Measurements from ENCODE around the gene FIGLA.

The FIGLA gene

DNA sequence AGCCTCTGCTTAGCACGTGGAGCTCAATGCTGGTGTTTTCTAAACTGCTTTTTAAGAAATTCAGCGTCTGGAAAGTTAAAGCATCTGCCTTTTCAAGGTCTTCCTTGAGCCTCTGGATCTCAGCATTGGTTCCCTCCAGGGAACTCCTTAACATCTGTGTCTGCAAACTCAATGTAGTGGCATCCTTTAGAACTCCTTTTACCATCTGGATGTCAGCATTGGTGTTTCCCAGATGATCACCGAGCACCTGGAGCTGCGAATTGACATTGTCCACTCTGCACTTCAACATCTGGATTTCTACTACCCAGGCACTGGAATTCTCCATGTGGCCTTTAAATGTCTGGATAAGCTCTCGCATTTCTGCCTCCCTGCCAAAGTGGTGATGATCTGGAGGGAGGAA is 26.3 kb upstream of the FIGLA start:
- H3K4me3 ChIP-seq (ENCODE audit: control insufficient read depth, low read depth, low read length) = no peak overlapping the region
- TF ChIP-seq, protein P1, sequence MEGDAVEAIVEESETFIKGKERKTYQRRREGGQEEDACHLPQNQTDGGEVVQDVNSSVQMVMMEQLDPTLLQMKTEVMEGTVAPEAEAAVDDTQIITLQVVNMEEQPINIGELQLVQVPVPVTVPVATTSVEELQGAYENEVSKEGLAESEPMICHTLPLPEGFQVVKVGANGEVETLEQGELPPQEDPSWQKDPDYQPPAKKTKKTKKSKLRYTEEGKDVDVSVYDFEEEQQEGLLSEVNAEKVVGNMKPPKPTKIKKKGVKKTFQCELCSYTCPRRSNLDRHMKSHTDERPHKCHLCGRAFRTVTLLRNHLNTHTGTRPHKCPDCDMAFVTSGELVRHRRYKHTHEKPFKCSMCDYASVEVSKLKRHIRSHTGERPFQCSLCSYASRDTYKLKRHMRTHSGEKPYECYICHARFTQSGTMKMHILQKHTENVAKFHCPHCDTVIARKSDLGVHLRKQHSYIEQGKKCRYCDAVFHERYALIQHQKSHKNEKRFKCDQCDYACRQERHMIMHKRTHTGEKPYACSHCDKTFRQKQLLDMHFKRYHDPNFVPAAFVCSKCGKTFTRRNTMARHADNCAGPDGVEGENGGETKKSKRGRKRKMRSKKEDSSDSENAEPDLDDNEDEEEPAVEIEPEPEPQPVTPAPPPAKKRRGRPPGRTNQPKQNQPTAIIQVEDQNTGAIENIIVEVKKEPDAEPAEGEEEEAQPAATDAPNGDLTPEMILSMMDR (IDR thresholded peaks at IDR 0.05; ENCODE audit: control insufficient read depth, insufficient read depth, low read depth, low read length, missing control alignments) = no peak
- no peak for DNase-seq (ENCODE audit: low read depth)

DNA sequence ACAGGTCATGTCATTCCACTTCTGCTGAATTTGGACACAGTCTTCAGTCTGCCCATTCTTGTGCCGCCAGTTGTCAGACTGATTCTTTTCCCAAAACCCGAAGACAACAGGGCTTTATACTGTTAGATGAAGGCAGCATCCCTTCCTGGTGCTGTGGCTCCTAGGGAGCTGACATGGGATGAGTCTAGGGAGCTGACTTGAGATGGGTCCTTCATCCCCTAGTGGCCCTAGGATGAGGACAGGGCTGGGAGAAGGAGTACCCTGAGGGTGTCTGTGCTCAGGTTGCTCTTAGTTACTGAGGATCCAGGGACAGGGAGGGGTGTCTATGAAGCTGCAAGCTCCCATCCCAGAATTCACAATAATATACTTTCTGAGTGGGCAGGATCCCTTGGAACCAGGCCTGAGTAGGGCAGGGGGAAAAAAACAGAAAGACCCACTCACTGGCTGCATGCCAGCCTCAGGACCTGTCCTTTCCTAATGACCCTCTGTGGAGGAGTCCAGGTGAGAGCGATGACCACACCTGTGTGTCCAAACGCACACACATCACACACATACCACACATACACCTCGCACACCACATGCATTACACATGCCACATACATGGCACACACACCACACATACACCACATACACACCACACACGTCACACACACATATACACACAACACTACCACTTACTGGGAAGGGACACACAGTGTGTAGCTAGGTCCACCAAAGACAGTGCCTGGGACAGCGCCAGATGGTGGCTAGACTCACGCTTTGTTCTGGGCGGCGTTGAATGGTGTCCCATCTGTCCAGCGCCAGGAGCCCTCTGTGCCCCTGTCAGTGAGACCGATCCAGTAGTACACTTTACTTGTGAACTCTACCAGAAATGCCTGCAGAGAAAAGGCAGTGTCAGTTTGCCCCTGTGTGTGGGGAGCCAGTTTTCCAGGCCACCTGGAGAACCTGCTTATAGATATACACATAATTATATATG is 18.8 kb upstream of the FIGLA start:
- TF ChIP-seq, protein P1 (IDR thresholded peaks at IDR 0.05; ENCODE audit: control insufficient read depth, insufficient read depth, low read depth, low read length, missing control alignments) = no peak
- H3K4me3 ChIP-seq (ENCODE audit: control insufficient read depth, low read depth, low read length) = no peak overlapping the region
- no peak for DNase-seq (ENCODE audit: low read depth)

- no peak for DNase-seq (ENCODE audit: low read depth)
- TF ChIP-seq, protein P1 (IDR thresholded peaks at IDR 0.05; ENCODE audit: control insufficient read depth, insufficient read depth, low read depth, low read length, missing control alignments) = no peak
- no peak overlapping the region for H3K4me3 ChIP-seq (ENCODE audit: control insufficient read depth, low read depth, low read length)
These were observed 17.3 kb upstream of the FIGLA start for GRCh38 chr2:70807828-70808118.

DNA sequence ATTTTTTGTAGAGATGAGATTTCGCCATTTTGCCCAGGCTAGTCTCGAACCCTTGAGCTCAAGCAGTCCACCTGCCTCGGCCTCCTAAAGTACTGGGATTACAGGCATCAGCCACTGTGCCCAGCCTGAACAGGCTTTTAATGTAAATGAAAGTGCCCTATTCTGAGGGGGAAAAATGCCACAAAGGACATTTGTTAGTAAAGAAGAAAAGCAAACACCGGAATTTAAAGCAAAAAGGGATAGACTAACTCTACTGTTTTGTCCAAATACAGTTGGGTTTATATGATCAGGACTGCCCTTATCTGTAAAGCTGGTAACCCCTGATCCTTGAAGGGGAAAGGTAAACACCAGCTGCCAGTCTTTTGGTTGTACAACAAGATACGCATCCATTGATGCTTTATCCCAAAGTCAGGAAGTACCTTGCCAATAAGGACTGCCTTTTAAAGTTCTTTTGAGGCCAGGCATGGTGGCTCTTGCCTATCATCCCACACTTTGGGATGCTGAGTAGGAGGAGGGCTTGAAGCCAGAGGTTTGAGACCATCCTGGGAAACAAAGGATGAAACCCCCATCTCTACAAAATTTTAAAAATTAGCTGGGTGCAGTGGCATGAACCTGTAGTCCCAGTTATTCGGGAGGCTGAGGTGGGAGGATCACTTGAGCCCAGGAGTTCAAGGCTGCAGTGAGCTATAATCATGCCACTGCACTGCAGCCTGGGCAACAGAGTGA is 16.8 kb upstream of the FIGLA start:
- no peak overlapping the region for H3K4me3 ChIP-seq (ENCODE audit: control insufficient read depth, low read depth, low read length)
- no peak for DNase-seq (ENCODE audit: low read depth)
- TF ChIP-seq, protein P1 (IDR thresholded peaks at IDR 0.05; ENCODE audit: control insufficient read depth, insufficient read depth, low read depth, low read length, missing control alignments) = no peak

DNA sequence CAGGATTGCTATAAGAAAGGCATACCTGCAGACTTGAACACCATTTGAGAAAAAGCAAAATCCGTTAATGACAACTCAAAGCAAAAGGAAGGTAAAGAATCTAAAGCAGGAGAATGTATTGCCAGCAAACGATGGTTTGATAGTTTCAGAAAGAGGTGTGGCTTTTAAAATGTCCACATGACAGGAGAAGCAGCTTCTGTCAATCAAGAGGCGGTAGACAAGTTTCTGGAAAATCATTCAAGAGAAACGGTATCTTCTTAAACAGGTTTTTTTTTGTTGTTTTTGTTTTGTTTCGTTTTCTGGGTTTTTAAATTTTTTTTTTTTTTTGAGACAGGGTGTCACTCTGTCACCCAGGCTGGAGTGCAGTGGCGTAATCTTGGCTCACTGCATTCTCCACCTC is 16.2 kb upstream of the FIGLA start:
- DNase-seq (ENCODE audit: low read depth) = no peak
- TF ChIP-seq, protein P1 (IDR thresholded peaks at IDR 0.05; ENCODE audit: control insufficient read depth, insufficient read depth, low read depth, low read length, missing control alignments) = no peak
- H3K4me3 ChIP-seq (ENCODE audit: control insufficient read depth, low read depth, low read length) = no peak overlapping the region

DNA sequence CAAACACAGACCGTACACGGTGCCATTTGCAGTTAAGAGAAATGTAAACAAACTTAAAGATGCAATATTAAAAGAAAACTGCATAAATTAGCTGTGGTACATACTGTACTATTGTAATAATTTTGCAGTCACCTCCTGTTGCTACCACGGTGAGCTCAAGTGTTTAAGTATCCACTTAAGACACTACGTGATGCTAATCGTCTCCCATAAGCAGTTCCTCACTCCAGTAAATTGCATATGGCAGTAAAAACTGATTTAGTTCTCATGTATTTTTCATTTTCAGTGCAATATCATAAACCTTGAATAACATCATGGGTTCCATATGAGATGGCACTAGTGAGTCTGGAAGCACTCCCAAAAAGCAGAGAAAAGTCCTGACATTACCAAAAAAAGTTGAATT is 15.6 kb upstream of the FIGLA start:
- TF ChIP-seq, protein P1 (IDR thresholded peaks at IDR 0.05; ENCODE audit: control insufficient read depth, insufficient read depth, low read depth, low read length, missing control alignments) = no peak
- DNase-seq (ENCODE audit: low read depth) = no peak
- no peak overlapping the region for H3K4me3 ChIP-seq (ENCODE audit: control insufficient read depth, low read depth, low read length)
